Measurements from ENCODE around the gene FOXK2. TPM values are rescaled to one million over a fixed set of nuclear protein-coding genes. Genes with fewer than 3 reads are reported as not detected.

The FOXK2 gene
- total RNA-seq, 1 donor from 2014 or later: 88.3 TPM

DNA sequence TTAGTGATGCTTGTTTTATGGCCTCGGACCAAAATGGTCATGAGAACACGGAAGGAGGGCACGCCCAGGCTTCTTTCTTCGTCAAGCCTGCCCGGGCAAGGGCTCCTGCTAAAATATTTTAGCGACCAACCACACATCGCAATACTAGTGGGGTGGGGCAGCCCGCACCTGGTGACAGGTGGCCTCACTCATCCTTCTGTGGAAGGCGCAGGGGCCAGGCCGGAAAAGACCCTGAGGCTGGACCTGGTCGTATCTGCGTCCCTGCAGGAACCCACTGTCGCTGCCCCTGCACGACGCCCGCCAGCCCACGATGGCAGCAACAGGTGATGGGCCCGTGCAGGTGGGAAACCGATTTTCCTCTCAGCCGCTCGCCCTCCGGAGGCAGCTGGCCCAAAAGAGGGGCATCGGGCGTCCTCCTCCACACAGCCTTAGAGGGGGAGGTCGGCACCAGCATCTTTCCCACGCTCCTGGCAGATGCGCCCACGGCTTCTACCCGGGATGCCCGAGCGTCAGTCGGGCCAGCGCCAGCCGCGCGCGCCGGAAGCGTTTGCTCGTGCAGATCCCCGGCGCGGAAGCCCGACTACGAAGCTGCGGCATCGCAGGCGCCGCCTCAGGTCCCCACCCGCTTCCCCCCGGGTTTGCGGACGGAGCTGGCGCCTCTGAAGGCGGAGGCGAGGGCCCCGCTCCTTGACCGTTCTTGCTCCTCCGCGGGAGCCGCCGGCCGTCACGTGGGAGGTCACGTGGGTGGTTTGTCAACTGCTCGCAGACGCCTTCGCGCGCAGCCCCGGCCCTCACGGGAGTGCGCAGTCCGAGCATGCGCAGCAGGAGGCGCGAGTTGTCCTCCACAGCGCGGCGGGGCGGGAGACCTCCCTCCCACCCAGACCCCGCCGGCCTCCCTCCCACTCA, 22.8 kb upstream of the FOXK2 start:
- no peaks in the 10 kb centered on the region for H3K36me3 Mint-ChIP-seq
- no peaks in the 10 kb centered on the region for H3K27me3 Mint-ChIP-seq (ENCODE audit: low read depth)
- TF ChIP-seq CTCF (IDR thresholded peaks at IDR 0.05; ENCODE audit: unreplicated experiment): no peak
- peak overlapping the region; percentile 6 for H3K27ac Mint-ChIP-seq
- peak overlapping the region; percentile 75 for H3K4me3 Mint-ChIP-seq
- H3K9me3 Mint-ChIP-seq: no peaks in the 10 kb centered on the region
- peaks cover 19% of the 10 kb centered on the region for H3K4me1 Mint-ChIP-seq
- DNase-seq (ENCODE audit: low spot score in 2 of 2, unreplicated experiment in 2 of 2): peak; percentile 96 to 97

- no peak for TF ChIP-seq CTCF (IDR thresholded peaks at IDR 0.05; ENCODE audit: unreplicated experiment)
- no peaks in the 10 kb centered on the region for H3K9me3 Mint-ChIP-seq
- peaks cover 19% of the 10 kb centered on the region for H3K4me1 Mint-ChIP-seq
- no peaks in the 10 kb centered on the region for H3K36me3 Mint-ChIP-seq
- peak overlapping the region; percentile 75 for H3K4me3 Mint-ChIP-seq
- DNase-seq (ENCODE audit: low spot score in 2 of 2, unreplicated experiment in 2 of 2): peak in 1 of 2 experiments; percentile 66
- H3K27me3 Mint-ChIP-seq (ENCODE audit: low read depth): no peaks in the 10 kb centered on the region
- peak overlapping the region; percentile 90 for H3K27ac Mint-ChIP-seq
Observed at GRCh38 chr17:82497483-82498405, 21.8 kb upstream of the FOXK2 start.

GRCh38 chr17:82502207-82502606, 17.3 kb upstream of the FOXK2 start:
- no peak overlapping the region for H3K27ac Mint-ChIP-seq
- peaks cover 9% of the 10 kb centered on the region for H3K4me1 Mint-ChIP-seq
- no peaks in the 10 kb centered on the region for H3K36me3 Mint-ChIP-seq
- no peaks in the 10 kb centered on the region for H3K9me3 Mint-ChIP-seq
- TF ChIP-seq CTCF (IDR thresholded peaks at IDR 0.05; ENCODE audit: unreplicated experiment): no peak
- H3K4me3 Mint-ChIP-seq: no peak overlapping the region
- no peaks in the 10 kb centered on the region for H3K27me3 Mint-ChIP-seq (ENCODE audit: low read depth)
- no peak for DNase-seq (ENCODE audit: low spot score in 2 of 2, unreplicated experiment in 2 of 2)

DNA sequence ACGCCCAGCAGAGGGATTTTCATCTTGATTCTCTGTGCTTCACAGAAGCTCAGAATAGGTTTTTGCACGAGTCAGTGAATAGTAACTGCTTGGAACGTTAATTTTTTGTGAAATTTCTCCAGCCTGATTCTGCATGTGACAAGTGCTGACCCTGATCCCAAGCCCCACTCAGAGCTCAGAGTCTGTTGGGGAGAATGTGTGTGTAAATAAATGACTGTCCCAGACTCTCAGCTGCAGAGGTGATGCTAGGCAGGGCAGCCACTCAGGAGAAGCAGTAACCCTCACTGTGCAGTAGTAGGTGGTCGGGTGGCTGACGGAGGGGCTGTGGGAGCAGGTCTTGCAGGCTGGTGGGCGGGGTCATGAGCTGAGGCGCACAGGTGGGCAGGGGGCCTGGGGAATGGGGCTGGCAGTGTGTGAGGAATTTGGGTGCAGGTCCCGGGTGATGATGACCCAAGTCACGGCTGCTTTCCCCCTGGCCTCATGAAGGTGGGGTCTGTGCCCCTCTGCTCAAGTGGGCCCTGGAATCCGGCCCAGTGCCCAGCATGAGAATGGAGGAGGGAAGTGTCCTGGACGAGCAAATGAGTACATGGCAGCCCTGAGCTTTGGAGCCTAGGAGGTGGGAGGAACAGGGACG, 16.3 kb upstream of the FOXK2 start:
- H3K9me3 Mint-ChIP-seq: no peaks in the 10 kb centered on the region
- TF ChIP-seq CTCF (IDR thresholded peaks at IDR 0.05; ENCODE audit: unreplicated experiment): no peak
- H3K4me1 Mint-ChIP-seq: peaks cover 2% of the 10 kb centered on the region
- H3K27me3 Mint-ChIP-seq (ENCODE audit: low read depth): no peaks in the 10 kb centered on the region
- no peak for DNase-seq (ENCODE audit: low spot score in 2 of 2, unreplicated experiment in 2 of 2)
- H3K27ac Mint-ChIP-seq: no peak overlapping the region
- no peaks in the 10 kb centered on the region for H3K36me3 Mint-ChIP-seq
- H3K4me3 Mint-ChIP-seq: no peak overlapping the region

- Mint-ChIP-seq H3K4me1 (peaks cover 2% of the 10 kb centered on the region), H3K27ac (no peak overlapping the region), H3K9me3 (no peaks in the 10 kb centered on the region), H3K27me3 (ENCODE audit: low read depth) (no peaks in the 10 kb centered on the region), H3K4me3 (no peak overlapping the region), H3K36me3 (no peaks in the 10 kb centered on the region)
- no peak for TF ChIP-seq CTCF (IDR thresholded peaks at IDR 0.05; ENCODE audit: unreplicated experiment)
- DNase-seq (ENCODE audit: low spot score in 2 of 2, unreplicated experiment in 2 of 2): no peak
Observed at GRCh38 chr17:82503728-82504308, 15.7 kb upstream of the FOXK2 start.
